Vagina (tissue), 2 donors: ENCODE data around the gene ZNF593OS. TPM values are rescaled to one million over a fixed set of nuclear protein-coding genes. Genes with fewer than 3 reads are reported as not detected.

Experiments used
- DNase-seq, 2 donors: peaks; one replicate each; pipeline ENCODE4 v3.0.0-alpha.2; 2017; ENCODE audit errors: extremely low spot score in 2 of 2
- H3K27ac ChIP-seq: fragments of 200-600 bp; sonication (generic); one replicate; pipeline ENCODE4 v1.5.1; 2019
- H3K27me3 ChIP-seq: fragments of 200-600 bp; sonication (generic); one replicate; pipeline ENCODE4 v1.5.1; 2019
- H3K36me3 ChIP-seq, 2 donors: fragments of 200-600 bp; sonication (generic); one replicate each; pipeline ENCODE4 v1.5.1; 2017 to 2019
- H3K4me1 ChIP-seq: fragments of 200-600 bp; sonication (generic); one replicate; pipeline ENCODE4 v1.5.1; 2019
- H3K4me3 ChIP-seq, 2 donors: fragments of 200-600 bp; sonication (generic); 1 replicate in 1 of 2; 2 replicates in 1 of 2; pipeline ENCODE4 v1.5.1; 2016 to 2019
- H3K9me3 ChIP-seq: fragments of 200-600 bp; sonication (generic); one replicate; pipeline ENCODE4 v1.5.1; 2019
- POLR2A ChIP-seq, 2 donors: fragments of 450-650 bp; IDR thresholded peaks; one replicate each; pipeline ENCODE4 v1.6.1; 2017; ENCODE audit warnings: antibody characterized with exemption in 2 of 2, mild to moderate bottlenecking in 2 of 2, moderate library complexity in 2 of 2
- POLR2AphosphoS5 ChIP-seq, 2 donors: sonication (generic); formaldehyde crosslinking; IDR thresholded peaks; one replicate each; pipeline ENCODE4 v1.9.0; 2017; ENCODE audit warnings: antibody characterized with exemption in 2 of 2, mild to moderate bottlenecking in 2 of 2, low read depth in 1 of 2; ENCODE audit not compliant: insufficient read depth in 1 of 2
- intact Hi-C: fragments of 100-400 bp; cut with DNase I; formaldehyde crosslinking; loops from one replicate; pipeline ENCODE4 v1.15.1; 2023
- total RNA-seq: library from RNA; depleted of rRNA; stranded (reverse); fragments of >200 nt; gene quantifications from one replicate; pipeline ENCODE4 v1.2.3, GENCODE V29; 2016
- TF ChIP-seq, protein P1 (sequence below), 3 experiments: fragments of 450-650 bp in 2 of 3; fragments of 200-600 bp in 1 of 3; sonication (generic) in 1 of 3; IDR thresholded peaks; one replicate each; pipeline ENCODE4 v1.5.1; 2017 to 2019; ENCODE audit warnings: antibody characterized with exemption in 3 of 3, mild to moderate bottlenecking in 2 of 3, moderate library complexity in 2 of 3

Gene ZNF593OS
- total RNA-seq, 1 donor from 2014 or later = not detected

DNA sequence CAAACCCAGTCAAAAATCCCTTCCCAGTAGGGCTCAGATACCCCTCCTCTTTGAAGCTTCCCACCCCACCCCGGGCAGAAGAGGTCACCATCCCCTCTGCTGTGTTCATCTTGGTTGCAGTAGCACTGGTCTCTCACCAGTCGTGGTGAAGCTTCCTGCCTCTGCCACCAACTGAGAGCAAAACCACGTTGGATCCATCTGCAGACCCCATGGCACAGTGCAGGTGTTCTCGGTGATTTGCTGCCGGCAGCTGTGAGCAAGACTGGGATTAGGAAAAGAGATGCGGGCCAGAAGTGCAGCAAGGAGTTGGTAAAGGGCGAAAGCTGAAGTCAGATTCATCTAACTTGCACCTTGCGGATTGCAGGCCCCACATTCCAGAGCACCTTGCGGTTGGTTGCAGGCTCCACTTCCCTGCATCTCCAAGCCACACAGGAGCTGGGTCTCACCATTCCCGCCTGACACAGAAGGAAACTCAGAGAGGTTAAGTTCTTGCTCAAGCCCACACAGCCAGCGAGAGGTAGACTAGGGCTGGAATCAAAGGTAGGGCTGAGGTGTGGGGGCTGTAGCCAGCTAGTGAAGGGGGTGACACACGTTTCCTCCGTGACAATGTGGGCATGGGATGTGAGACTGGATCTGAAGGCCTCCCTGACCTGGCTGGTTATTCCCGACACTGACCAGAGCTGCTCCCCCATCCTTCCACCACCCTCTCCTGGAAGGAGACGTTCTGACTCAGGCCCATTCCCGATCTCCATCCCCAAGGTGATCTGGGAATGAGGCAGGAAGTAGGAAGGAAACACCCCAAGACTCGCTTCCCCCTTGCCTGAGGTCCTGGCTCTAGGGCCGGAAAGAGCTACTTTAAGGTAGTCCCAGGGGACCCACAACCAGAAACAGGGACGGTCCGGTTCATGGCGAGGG is 16.0 kb downstream of the ZNF593OS start:
- Histone ChIP-seq H3K4me3 (peak overlapping the region; percentile 26 to 31), H3K27ac (no peak overlapping the region), H3K4me1 (no peaks in the 10 kb centered on the region), H3K36me3 (no peaks in the 10 kb centered on the region), H3K9me3 (no peaks in the 10 kb centered on the region), H3K27me3 (peaks cover 7% of the 10 kb centered on the region)
- no peak for DNase-seq
- TF ChIP-seq POLR2AphosphoS5 (IDR thresholded peaks at IDR 0.05; ENCODE audit: insufficient read depth in 1 of 2, low read depth in 1 of 2) = no peak
- no peak for TF ChIP-seq POLR2A (IDR thresholded peaks at IDR 0.05)
- TF ChIP-seq, protein P1, sequence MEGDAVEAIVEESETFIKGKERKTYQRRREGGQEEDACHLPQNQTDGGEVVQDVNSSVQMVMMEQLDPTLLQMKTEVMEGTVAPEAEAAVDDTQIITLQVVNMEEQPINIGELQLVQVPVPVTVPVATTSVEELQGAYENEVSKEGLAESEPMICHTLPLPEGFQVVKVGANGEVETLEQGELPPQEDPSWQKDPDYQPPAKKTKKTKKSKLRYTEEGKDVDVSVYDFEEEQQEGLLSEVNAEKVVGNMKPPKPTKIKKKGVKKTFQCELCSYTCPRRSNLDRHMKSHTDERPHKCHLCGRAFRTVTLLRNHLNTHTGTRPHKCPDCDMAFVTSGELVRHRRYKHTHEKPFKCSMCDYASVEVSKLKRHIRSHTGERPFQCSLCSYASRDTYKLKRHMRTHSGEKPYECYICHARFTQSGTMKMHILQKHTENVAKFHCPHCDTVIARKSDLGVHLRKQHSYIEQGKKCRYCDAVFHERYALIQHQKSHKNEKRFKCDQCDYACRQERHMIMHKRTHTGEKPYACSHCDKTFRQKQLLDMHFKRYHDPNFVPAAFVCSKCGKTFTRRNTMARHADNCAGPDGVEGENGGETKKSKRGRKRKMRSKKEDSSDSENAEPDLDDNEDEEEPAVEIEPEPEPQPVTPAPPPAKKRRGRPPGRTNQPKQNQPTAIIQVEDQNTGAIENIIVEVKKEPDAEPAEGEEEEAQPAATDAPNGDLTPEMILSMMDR (IDR thresholded peaks at IDR 0.05) = no peak
- intact Hi-C loops = no loop called here

DNA sequence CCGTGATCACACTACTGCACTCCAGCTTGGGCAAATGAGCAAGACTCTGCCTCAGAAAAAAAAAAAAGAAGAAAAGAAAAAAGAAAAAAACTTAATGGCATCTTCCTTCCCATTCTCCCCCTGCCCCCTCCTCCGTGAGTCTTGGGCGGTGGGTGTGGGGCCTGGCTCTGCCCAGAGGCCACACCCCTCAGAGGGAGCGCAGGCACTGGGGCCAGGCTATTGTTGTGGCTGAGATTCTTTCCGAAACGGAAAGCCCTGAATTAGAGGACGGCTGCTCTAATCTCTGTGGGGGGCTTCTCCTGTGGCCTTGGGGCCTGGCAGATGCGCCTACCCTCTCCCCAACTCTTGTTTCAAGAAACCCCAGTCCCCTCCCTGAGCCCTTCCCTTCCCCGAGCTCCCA is 16.9 kb downstream of the ZNF593OS start:
- Histone ChIP-seq H3K4me3 (no peak overlapping the region), H3K27me3 (peaks cover 7% of the 10 kb centered on the region), H3K4me1 (no peaks in the 10 kb centered on the region), H3K36me3 (no peaks in the 10 kb centered on the region), H3K27ac (no peak overlapping the region), H3K9me3 (no peaks in the 10 kb centered on the region)
- DNase-seq = no peak
- no peak for TF ChIP-seq POLR2AphosphoS5 (IDR thresholded peaks at IDR 0.05; ENCODE audit: insufficient read depth in 1 of 2, low read depth in 1 of 2)
- TF ChIP-seq, protein P1 (IDR thresholded peaks at IDR 0.05) = no peak
- TF ChIP-seq POLR2A (IDR thresholded peaks at IDR 0.05) = no peak
- intact Hi-C loops = no loop called here

DNA sequence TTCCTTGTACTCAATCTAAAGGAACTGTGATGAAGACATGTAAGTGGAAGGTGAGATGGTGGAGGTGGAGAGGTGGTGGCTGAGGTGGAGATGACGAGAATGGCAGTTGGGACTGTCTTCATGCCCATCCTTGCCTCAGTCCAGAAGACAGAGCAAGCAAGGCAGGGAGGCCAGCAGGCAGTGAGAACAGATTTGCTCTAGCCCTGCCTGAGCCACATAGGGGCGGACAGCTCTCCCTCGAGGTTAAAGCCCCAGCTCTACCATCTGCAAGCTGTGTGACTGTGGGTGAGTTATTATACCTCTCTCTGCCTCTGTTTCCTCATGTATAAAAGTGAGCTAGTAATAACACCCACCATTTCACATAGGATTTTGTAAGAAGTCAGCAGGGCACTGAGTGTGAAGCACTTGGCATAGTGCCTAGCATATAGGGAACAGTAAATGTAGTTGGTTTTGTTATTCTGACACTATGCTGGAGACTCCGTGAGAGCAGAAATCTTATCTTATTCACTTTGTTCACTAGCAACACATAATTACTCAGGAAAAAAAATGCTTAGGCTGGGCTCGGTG is 17.6 kb downstream of the ZNF593OS start:
- H3K4me3 ChIP-seq = no peak overlapping the region
- peaks cover 7% of the 10 kb centered on the region for H3K27me3 ChIP-seq
- no peak for TF ChIP-seq POLR2A (IDR thresholded peaks at IDR 0.05)
- TF ChIP-seq POLR2AphosphoS5 (IDR thresholded peaks at IDR 0.05; ENCODE audit: insufficient read depth in 1 of 2, low read depth in 1 of 2) = no peak
- TF ChIP-seq, protein P1 (IDR thresholded peaks at IDR 0.05) = no peak
- no peak for DNase-seq
- no peaks in the 10 kb centered on the region for H3K9me3 ChIP-seq
- no peaks in the 10 kb centered on the region for H3K4me1 ChIP-seq
- intact Hi-C loops = no loop called here
- H3K27ac ChIP-seq = no peak overlapping the region
- no peaks in the 10 kb centered on the region for H3K36me3 ChIP-seq

DNA sequence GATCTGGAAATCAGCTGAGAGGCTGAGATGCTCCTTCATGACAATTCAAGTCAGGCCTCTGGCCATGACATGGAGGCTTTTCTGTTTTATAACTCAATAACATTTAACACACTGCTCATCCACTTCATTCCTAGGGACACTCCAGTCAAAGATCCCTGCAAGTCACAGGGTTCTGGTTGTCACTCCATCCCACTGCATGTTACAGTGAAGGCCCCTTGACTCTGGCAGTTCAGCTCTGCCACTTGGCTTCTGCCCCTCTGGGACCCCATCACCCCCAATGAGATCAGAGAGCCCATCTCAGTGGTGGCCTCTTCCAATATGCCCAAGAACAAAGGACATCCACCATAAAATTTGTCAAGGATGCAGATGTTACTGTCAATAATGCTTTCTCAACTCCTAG is 22.7 kb downstream of the ZNF593OS start:
- Histone ChIP-seq H3K27me3 (no peaks in the 10 kb centered on the region), H3K4me1 (no peaks in the 10 kb centered on the region), H3K4me3 (no peak overlapping the region), H3K9me3 (no peaks in the 10 kb centered on the region), H3K36me3 (no peaks in the 10 kb centered on the region), H3K27ac (no peak overlapping the region)
- intact Hi-C loops = no loop called here
- peak in 1 of 2 donors; percentile 75 for DNase-seq
- TF ChIP-seq POLR2A (IDR thresholded peaks at IDR 0.05) (no peak), POLR2AphosphoS5 (IDR thresholded peaks at IDR 0.05; ENCODE audit: insufficient read depth in 1 of 2, low read depth in 1 of 2) (no peak)
- TF ChIP-seq, protein P1 (IDR thresholded peaks at IDR 0.05) = no peak

DNA sequence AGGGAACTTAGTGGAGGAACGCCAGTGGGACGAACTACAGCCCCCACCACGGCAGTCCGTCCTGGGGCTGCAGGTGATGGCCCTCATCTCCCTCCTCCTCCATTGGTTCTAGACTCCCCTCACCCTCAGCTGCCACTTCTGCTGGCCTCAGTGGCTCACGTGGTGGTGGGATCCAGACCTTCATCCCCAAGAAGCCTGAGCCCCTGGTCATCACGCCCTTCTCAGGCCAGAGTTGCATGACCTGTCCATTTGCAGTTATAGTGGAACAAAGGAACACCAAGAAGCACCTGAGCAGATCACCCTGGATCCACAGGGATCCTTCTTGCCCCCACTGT is 25.7 kb downstream of the ZNF593OS start:
- Histone ChIP-seq H3K4me1 (no peaks in the 10 kb centered on the region), H3K9me3 (no peaks in the 10 kb centered on the region), H3K4me3 (no peak overlapping the region), H3K27ac (no peak overlapping the region), H3K36me3 (no peaks in the 10 kb centered on the region), H3K27me3 (no peaks in the 10 kb centered on the region)
- DNase-seq = no peak
- TF ChIP-seq POLR2A (IDR thresholded peaks at IDR 0.05) = no peak
- TF ChIP-seq POLR2AphosphoS5 (IDR thresholded peaks at IDR 0.05; ENCODE audit: insufficient read depth in 1 of 2, low read depth in 1 of 2) = no peak
- TF ChIP-seq, protein P1 (IDR thresholded peaks at IDR 0.05) = no peak
- intact Hi-C loops = no loop called here
